ENCODE results near the gene PEX6.

The PEX6 gene, protein sequence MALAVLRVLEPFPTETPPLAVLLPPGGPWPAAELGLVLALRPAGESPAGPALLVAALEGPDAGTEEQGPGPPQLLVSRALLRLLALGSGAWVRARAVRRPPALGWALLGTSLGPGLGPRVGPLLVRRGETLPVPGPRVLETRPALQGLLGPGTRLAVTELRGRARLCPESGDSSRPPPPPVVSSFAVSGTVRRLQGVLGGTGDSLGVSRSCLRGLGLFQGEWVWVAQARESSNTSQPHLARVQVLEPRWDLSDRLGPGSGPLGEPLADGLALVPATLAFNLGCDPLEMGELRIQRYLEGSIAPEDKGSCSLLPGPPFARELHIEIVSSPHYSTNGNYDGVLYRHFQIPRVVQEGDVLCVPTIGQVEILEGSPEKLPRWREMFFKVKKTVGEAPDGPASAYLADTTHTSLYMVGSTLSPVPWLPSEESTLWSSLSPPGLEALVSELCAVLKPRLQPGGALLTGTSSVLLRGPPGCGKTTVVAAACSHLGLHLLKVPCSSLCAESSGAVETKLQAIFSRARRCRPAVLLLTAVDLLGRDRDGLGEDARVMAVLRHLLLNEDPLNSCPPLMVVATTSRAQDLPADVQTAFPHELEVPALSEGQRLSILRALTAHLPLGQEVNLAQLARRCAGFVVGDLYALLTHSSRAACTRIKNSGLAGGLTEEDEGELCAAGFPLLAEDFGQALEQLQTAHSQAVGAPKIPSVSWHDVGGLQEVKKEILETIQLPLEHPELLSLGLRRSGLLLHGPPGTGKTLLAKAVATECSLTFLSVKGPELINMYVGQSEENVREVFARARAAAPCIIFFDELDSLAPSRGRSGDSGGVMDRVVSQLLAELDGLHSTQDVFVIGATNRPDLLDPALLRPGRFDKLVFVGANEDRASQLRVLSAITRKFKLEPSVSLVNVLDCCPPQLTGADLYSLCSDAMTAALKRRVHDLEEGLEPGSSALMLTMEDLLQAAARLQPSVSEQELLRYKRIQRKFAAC

GRCh38 chr6:42978839-42979522, at the start of gene PEX6:
Gene PEX6 (minus strand): TSS chr6:42979181. CDS start chr6:42979150, 31 bp downstream.
- TF ChIP-seq, protein P1, sequence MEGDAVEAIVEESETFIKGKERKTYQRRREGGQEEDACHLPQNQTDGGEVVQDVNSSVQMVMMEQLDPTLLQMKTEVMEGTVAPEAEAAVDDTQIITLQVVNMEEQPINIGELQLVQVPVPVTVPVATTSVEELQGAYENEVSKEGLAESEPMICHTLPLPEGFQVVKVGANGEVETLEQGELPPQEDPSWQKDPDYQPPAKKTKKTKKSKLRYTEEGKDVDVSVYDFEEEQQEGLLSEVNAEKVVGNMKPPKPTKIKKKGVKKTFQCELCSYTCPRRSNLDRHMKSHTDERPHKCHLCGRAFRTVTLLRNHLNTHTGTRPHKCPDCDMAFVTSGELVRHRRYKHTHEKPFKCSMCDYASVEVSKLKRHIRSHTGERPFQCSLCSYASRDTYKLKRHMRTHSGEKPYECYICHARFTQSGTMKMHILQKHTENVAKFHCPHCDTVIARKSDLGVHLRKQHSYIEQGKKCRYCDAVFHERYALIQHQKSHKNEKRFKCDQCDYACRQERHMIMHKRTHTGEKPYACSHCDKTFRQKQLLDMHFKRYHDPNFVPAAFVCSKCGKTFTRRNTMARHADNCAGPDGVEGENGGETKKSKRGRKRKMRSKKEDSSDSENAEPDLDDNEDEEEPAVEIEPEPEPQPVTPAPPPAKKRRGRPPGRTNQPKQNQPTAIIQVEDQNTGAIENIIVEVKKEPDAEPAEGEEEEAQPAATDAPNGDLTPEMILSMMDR (IDR thresholded peaks at IDR 0.05; ENCODE audit: insufficient read depth, missing control alignments): no peak
- no peak for FAIRE-seq
- DNase-seq (ENCODE audit: insufficient read length, low spot score): peak; percentile 83

DNA sequence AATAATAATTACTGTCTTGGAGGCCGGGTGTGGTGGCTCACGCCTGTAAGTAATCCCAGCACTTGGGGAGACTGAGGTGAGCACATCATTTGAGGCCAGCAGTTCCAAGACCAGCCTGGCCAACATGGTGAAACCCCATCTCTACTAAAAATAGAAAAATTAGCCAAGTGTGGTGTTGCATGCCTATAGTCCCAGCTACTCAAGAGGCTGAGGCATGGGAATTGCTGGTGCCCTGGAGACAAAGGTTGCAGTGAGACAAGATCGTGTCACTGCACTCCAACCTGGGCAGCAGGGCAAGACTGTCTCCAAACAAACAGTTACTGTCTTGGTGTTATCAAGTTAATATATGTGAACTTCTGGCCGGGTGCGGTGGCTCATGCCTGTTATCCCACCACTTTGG, 47.4 kb upstream of the PEX6 start:
- TF ChIP-seq, protein P1 (IDR thresholded peaks at IDR 0.05; ENCODE audit: insufficient read depth, missing control alignments): no peak
- DNase-seq (ENCODE audit: insufficient read length, low spot score) (no peak), FAIRE-seq (no peak)

DNA sequence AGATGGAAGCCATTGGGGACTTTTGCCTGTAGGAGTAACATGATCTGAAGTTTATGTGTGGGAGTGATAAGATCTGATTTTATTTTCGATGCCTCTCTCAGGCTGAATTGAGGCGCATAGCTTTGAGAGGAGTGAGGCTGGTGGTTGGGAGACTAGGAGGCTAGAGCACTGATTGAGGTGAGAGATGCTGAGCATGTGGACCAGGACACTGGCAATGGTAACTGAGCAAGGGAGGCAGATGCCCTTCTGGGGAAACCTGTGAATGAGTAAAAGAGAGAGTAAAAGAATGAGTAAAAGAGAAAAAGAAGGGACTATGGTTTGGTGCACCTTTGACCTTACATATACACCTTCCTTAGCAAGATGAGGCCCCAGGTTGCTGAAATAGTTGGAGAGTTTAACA, 45.5 kb upstream of the PEX6 start:
- TF ChIP-seq, protein P1 (IDR thresholded peaks at IDR 0.05; ENCODE audit: insufficient read depth, missing control alignments): no peak
- no peak for DNase-seq (ENCODE audit: insufficient read length, low spot score)
- FAIRE-seq: no peak

- FAIRE-seq: no peak
Observed at GRCh38 chr6:43021270-43022047, 42.5 kb upstream of the PEX6 start, which contains the start of gene RRP36. Gene RRP36 (plus strand): TSS chr6:43021623. CDS start chr6:43021655, 32 bp downstream.

GRCh38 chr6:43020847-43021246, 41.9 kb upstream of the PEX6 start:
- TF ChIP-seq, protein P1 (IDR thresholded peaks at IDR 0.05; ENCODE audit: insufficient read depth, missing control alignments): no peak
- FAIRE-seq: no peak
- peak; percentile 55 for DNase-seq (ENCODE audit: insufficient read length, low spot score)

More at GRCh38 chr6:43021270-43022047, 42.5 kb upstream of the PEX6 start, which contains the start of gene RRP36:
- peak; percentile 79 for DNase-seq (ENCODE audit: insufficient read length, low spot score)
- TF ChIP-seq, protein P1 (IDR thresholded peaks at IDR 0.05; ENCODE audit: insufficient read depth, missing control alignments): no peak

DNA sequence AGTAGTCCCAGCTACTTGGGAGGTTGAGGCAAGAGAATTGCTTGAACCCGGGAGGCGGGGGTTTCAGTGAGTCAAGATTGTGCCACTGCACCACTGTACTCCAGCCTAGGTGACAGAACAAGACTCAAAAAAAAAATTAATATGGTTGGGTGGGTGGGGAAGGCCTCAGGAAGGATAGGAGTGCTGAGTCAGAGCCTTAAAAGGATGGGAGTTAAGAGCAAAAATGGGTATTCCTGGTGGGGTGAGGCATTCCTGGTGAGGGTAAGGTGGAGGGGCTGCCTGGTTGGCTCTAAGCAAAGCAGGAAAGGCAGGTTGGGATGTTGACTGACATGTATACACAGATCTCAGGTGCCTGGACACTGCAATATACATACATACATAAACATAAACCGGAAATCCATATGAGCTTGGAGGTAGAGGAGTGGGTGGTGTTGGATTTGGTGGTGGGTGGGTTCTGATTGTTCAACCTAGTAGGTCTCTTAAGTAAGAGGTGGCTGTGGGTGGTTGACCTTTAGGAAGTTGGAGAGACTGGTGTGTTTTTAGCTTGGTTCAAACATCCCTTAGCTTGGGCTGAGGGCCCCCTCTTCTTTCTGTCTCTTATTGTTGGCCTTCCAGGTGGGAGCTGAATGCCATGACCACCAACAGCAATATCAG, 41.2 kb upstream of the PEX6 start:
- DNase-seq (ENCODE audit: insufficient read length, low spot score) (no peak), FAIRE-seq (no peak)
- TF ChIP-seq, protein P1 (IDR thresholded peaks at IDR 0.05; ENCODE audit: insufficient read depth, missing control alignments): no peak
